GM18526 (cell line): ENCODE data around the gene LETMD1.

Experiments used
- POLR2A ChIP-seq: IDR thresholded peaks from 3 replicates; pipeline ENCODE4 v1.6.1; 2011; ENCODE audit not compliant: insufficient read length; ENCODE audit errors: extremely low read depth

LETMD1 gene

GRCh38 chr12:51055060-51055459 lies 6.9 kb downstream of the LETMD1 start:
- no peak for TF ChIP-seq POLR2A

DNA sequence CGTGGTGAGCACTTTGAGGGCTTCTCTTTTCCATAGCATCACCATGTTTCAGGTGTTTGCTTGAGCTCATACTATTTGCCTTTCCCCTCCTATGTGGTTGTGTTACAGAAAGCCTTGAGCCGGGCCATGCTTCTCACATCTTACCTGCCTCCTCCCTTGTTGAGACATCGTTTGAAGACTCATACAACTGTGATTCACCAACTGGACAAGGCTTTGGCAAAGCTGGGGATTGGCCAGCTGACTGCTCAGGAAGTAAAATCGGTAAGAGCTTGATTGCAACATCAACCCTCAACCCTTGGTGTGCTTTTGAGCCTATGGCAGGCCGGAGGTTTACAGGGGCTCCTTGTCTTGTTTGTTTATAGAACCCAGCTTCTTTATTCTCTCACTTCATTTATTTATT lies 8.1 kb downstream of the LETMD1 start:
- TF ChIP-seq POLR2A, result no peak

DNA sequence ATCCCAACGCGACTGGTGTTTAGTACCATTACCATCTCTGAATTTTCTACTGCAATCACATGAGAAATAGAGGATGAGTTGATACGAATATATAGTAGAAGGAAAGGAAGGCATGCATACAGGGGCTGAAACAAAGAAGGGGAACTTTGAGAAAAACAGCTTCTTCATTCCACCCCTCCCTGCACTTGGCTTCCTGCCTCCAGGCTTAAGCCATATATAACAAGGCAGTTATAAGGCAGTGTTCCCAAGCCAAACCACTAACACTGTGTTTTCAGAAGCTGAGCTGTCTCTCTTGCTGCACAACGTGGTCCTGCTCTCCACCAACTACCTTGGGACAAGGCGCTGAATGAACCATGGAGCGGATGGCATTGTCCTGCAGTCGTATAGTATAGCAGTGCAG lies 11.0 kb downstream of the LETMD1 start:
- no peak for TF ChIP-seq POLR2A

DNA sequence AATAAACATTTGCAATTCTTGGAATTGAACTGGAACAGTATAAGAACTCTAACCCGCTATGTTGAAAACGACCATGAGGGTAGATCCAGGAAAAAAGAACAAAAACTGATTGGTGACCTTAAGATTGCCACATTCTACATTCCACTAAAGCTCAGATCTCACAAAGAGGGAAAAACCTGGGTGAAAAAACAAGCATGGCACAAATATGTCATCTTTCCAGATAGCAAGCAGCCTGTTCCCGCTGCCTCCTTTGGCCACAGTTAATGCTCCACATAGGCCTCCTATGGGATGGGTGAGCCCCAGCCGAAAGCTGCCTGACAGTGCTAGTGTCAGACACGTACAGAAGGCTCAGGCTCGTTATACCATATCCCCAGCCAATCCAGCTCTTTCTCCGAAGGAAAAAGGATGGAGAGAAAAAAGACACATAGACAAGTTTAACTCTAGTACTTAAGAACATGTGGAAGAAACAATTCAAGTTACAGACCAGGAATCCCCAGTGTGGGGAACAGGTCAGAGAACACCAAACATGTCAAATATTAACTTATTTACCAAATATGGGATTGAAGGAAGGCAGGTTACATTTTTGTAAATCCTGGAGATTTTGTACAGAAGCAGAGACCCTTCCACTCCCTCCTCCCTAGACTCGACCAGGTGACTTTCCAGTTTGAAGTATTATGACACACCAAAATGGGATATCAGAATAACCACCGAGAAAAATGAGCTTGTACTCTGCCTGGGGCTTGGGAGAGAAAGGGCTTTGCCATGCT lies 14.7 kb downstream of the LETMD1 start:
- TF ChIP-seq POLR2A, result no peak

DNA sequence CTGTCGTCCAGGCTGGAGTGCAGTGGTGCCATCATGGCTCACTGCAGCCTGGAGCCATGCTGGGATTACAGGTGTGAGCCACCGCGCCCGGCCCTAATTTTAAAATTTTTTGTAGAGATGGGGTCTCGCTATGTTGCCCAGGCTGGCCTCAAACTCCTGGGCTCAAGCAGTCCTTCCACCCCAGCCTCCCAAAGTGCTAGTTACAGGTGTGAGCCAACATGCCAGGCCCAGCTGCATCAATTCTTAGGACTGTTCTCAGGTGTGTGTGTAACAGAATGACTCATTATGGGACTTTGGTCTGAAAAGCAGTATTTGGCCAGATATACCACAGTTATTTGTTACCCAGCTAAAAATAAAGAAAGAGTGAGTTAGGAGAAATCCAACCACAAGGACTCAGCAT lies 17.4 kb downstream of the LETMD1 start:
- TF ChIP-seq POLR2A, result no peak

DNA sequence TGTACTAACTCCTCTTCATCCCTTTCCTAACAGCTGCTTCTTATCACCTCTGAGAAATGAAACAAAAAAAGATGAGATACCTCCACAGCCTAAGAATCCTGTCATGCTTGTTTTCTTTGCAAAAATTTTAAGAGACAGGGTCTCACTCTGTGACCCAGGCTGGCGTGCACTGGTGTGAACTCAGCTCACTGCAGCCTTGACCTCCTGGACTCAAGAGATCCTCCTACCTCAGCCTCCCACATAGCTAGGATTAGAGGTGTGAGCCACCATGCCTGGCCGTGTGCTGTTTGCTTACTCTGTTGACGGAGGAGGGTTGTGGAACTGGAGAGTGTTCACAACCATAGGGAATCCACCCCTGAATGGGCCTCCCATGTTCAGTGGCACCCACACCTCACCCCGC lies 19.1 kb downstream of the LETMD1 start:
- TF ChIP-seq POLR2A, result no peak

- TF ChIP-seq POLR2A, result no peak
These were observed 19.6 kb downstream of the LETMD1 start for GRCh38 chr12:51067771-51068170.

GRCh38 chr12:51070004-51070403 lies 21.9 kb downstream of the LETMD1 start:
- no peak for TF ChIP-seq POLR2A

DNA sequence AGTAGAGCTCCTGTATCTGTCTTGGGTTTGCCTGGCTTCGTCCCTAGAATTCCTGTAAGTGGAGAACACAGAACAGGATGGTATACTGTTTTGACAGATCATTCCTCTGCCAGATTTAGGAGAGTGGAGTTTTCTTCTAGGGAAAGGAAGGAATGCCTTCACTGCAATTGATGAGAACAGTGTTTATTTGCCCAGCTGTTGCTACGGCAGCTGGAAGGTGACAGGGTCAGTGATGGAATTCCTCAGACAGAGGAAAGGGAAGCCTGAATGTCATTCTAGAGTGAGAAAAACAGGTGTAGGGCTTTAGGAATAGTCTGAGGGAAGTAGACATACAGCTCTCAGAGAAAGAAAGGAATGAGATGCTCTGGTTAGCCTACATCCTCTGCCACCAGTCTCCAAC lies 23.5 kb downstream of the LETMD1 start:
- no peak for TF ChIP-seq POLR2A

GRCh38 chr12:51075390-51075789 lies 27.3 kb downstream of the LETMD1 start:
- TF ChIP-seq POLR2A, result no peak

GRCh38 chr12:51076236-51076930 lies 28.3 kb downstream of the LETMD1 start:
- no peak for TF ChIP-seq POLR2A

- TF ChIP-seq POLR2A, result no peak
These were observed 29.8 kb downstream of the LETMD1 start for GRCh38 chr12:51077930-51078329.

GRCh38 chr12:51080136-51080535 lies 32.0 kb downstream of the LETMD1 start:
- TF ChIP-seq POLR2A, result no peak

- TF ChIP-seq POLR2A, result no peak
These were observed 33.3 kb downstream of the LETMD1 start for GRCh38 chr12:51081421-51081820.

DNA sequence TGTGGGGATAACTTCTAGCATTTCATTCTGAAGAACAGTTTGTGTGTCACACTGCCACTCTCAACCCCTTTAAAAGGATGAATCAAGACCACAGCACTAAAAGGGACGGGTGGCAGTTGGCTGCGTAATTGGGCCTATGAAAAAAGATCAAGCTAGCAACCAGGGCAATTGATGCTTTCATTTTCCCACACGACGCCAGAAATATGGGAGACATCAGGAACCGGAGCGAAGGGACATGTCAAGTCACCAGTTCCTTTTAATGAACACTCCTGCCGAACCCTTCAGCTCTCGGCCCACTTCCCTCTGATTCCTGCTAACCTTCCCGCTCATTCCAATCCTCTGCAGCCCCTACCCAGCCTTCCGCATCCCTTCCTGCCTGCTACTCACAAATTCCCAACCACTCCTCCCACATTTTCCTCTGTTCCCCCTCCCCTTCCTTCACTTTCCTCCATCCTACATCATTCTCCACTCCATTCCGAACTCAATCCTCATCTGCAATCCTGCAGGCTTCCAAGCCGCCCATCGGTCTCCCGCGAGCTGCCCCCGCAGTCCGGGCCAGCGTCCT lies 34.5 kb downstream of the LETMD1 start:
- no peak for TF ChIP-seq POLR2A

- peak; percentile 99 for TF ChIP-seq POLR2A
These were observed 35.2 kb downstream of the LETMD1 start, which contains the start of gene CSRNP2 for GRCh38 chr12:51083126-51083833. TSS of gene CSRNP2 (minus strand) at chr12:51083596. CDS start at chr12:51076561, 7,035 bp downstream.
